KBM-7 (cell line): ENCODE results near the gene PITPNC1.
"Not testable (repeated sequence)": the region's sequence is repeated elsewhere in the genome, so short reads cannot be mapped to it uniquely, and the experiment has no call there.

ENCODE experiments used
- DNase-seq: peaks from one replicate; pipeline ENCODE4 v3.0.0-alpha.2; 2015
- in situ Hi-C: fragments of 300-500 bp; cut with MboI; formaldehyde crosslinking; loops from 2 replicates; pipeline ENCODE4 v1.14.3; 2020; ENCODE audit warnings: low sequenced_read_pairs, low pct_unique_long_range_greater_than_20kb, mixed read lengths

Gene PITPNC1

DNA sequence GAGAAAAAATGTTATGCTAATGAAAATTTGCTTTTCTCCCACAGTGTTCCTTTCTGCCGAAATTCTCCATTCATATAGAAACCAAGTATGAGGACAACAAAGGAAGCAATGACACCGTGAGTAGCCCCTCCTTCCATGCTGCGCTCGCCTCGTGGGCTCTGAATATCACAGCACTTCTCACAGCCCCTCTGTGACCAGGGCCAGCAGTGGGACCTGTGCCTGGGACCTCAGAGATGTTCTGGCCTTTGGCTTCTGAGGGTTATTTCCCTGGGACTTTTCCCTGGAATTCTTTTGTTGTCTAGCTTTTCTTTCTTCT is 201.0 kb downstream of the PITPNC1 start:
- in situ Hi-C loops = no loop called here
- no peak for DNase-seq

- in situ Hi-C loops, DNase-seq: not testable (repeated sequence)
Measured at GRCh38 chr17:67578679-67579405, 201.8 kb downstream of the PITPNC1 start.

DNA sequence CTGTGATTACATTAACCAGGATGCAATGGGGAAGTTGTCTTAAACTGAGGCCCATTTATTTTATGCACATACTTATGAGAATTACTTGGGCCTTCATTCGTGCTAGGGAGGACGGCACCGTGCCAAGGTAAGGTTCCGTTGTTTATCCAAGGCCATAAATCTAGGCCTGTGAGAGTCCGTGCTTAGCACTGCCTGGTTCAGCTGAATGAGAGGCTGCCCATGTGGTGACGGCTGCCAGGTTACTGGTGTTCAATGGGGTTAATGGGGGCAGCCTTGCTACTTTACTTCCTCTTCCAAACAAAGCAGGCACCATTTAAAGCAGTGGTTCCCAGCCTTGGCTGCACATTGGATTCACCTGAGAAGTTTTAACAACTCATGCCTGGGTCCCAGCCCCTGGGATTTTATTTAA is 205.6 kb downstream of the PITPNC1 start:
- no peak for DNase-seq
- in situ Hi-C loops = no loop called here

DNA sequence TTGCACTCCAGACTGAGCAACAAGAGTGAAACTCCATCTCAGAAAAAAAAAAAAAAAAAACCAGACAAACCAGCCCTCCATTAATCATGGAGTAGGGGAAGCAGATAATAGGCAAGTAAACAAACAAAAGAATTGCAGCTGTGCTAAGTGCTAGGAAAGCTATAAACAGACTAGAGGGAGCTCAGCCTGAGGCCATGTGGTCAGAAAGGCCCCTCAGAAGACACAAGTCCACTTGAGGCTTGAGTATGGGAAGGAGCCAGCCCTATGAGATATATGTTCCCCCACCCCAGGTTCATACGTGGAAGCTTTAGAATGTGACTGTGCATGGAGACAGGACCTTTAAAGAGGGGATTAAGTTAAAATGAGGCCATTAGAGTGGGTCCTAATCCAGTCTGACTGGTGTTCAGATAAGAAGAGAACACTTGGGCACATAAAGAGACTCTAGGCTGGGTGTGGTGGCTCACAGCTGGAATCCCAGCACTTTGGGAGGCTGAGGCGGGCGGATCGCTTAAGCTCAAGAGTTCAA is 208.1 kb downstream of the PITPNC1 start:
- DNase-seq = no peak
- in situ Hi-C loops = no loop called here

- in situ Hi-C loops = no loop called here
- DNase-seq = no peak
Measured at GRCh38 chr17:67588326-67588725, 211.2 kb downstream of the PITPNC1 start.

- DNase-seq = peak; percentile 12
- in situ Hi-C loops = no loop called here
Measured at GRCh38 chr17:67594115-67594880, 217.2 kb downstream of the PITPNC1 start.

- in situ Hi-C loops = no loop called here
- no peak for DNase-seq
Measured at GRCh38 chr17:67600408-67600807, 223.3 kb downstream of the PITPNC1 start.

- in situ Hi-C loops = no loop called here
Measured at GRCh38 chr17:67601897-67602296, 224.8 kb downstream of the PITPNC1 start.

GRCh38 chr17:67602444-67602843 is 225.4 kb downstream of the PITPNC1 start:
- in situ Hi-C loops = no loop called here
- DNase-seq = no peak

More at GRCh38 chr17:67601897-67602296, 224.8 kb downstream of the PITPNC1 start:
- no peak for DNase-seq

DNA sequence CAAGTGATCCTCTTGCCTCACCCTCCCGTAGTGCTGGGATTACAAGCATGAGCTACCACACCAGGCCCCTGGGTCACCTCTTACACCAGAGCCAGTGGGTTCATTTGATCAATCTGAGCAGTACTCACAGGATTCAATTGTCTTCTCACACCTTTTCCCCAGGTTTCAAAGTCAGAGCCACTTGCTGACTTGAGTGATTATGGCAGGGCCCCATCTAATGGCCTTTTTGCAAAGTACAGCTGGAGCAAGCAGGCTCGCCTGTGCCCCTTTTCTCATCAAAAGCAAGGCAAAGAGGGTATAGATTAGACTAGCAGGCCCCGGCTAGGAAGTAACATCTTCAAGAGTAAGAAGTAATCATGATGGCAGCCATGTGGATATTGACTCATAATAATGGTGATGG is 225.9 kb downstream of the PITPNC1 start:
- peak; percentile 40 for DNase-seq
- in situ Hi-C loops = no loop called here

DNA sequence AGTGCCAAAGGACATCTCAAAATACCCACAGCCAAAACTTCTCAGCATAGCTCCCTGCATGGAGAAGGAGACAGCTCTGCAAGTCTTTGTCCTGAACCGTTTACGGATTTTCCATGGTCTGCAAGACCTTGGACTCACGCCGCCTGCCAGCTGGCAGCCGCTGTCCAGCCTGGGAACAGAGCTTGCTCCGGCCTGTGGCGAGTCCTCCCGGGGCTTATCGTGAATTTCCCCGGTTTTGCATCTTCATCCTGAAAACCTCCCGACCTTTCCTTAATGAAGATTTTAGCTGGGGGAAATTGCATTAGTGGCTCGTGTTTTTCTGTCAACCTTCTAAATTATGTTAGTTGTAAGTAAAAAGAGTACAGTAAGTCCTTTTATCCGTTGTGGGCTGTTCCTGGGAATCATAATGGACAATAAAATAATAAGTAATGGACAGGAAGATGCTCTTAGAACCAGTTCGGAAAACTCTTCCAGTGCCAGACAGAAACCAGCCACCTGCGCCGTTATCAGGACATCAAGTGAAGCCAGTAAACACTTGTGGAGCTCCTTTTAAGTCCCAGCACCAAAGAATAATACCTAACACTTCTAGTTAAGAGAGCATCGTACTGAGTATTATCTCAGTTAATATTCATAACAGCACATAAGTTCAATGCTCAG is 228.3 kb downstream of the PITPNC1 start:
- DNase-seq = no peak
- in situ Hi-C loops = no loop called here

GRCh38 chr17:67606471-67606870 is 229.4 kb downstream of the PITPNC1 start:
- in situ Hi-C loops = no loop called here
- no peak for DNase-seq

- in situ Hi-C loops = no loop called here
- DNase-seq = no peak
Measured at GRCh38 chr17:67606896-67607604, 230.0 kb downstream of the PITPNC1 start.

- no peak for DNase-seq
- in situ Hi-C loops = no loop called here
Measured at GRCh38 chr17:67610061-67610460, 233.0 kb downstream of the PITPNC1 start.

- in situ Hi-C loops = no loop called here
- no peak for DNase-seq
Measured at GRCh38 chr17:67613961-67614360, 236.9 kb downstream of the PITPNC1 start.

- in situ Hi-C loops = no loop called here
- no peak for DNase-seq
Measured at GRCh38 chr17:67615011-67615561, 238.0 kb downstream of the PITPNC1 start.

DNA sequence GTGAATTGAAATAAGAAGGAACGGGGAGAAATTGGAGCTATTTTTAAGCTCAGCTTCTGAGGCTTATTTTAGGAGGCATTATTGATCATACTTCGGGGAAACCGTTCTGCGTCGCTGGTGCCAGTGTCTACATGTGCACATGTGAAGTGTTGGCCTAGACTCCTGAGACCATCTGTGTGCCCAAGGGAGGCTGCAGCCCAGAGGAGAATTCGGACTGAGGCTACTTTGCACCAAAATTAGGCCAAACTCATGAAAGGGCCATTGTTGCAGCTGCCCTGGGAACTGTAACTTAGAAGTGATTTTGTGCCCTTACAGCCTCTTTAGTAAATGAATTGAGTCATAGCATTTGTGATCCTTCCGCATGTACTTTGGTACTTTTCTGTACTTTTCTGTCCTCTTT is 238.7 kb downstream of the PITPNC1 start:
- in situ Hi-C loops = no loop called here

DNA sequence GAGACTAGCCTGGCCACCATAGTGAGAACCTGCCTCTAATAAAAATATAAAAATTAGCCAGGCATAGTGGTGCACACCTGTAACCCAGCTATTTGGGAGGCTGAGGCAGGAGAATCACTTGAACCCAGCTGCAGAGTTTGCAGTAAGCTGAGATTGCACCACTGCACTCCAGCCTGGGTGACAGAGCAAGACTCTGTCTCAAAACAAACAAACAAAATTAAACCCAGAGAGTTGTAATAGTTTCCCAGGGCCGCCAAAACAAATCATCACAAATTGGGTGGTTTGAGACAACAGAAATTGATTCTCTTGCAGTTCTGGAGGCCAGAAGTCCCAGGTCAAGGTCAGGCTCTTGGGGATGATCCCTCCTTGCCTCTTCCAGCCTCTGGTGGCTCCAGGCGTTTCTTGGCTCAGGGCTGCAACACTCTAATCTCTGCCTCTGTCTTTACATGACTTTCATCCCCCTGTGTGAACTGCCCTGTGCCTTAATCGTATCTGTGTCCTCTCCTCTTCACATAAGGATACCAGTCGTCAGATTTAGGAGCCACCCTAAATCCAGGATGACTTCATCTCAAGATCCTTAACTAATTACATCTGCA is 240.3 kb downstream of the PITPNC1 start:
- in situ Hi-C loops = no loop called here

More for the DNA sequence above, 238.7 kb downstream of the PITPNC1 start:
- DNase-seq = no peak

GRCh38 chr17:67619555-67619954 is 242.5 kb downstream of the PITPNC1 start:
- in situ Hi-C loops = no loop called here
- DNase-seq = no peak

More for the DNA sequence above, 240.3 kb downstream of the PITPNC1 start:
- DNase-seq = no peak
